AG04449 (cell line): ENCODE data around the gene APOBEC3B.

Source experiments
- CTCF ChIA-PET: fragments of 350-600 bp; formaldehyde crosslinking; extraction: SDS; loops from one replicate; lab custom pipeline; 2021; ENCODE audit warnings: antibody characterized with exemption; lab: Yijun Ruan, JAX
- POLR2A ChIA-PET: fragments of 400-600, 350-600 bp; formaldehyde crosslinking; extraction: SDS; loops from one replicate; lab custom pipeline; 2020; ENCODE audit warnings: antibody characterized with exemption, inconsistent platforms; lab: Yijun Ruan, JAX
- DNase-seq: peaks from one replicate; pipeline ENCODE4 v3.0.0-alpha.2; 2010; ENCODE audit warnings: low read depth, low spot score
- H3K4me3 ChIP-seq: 2 replicates; pipeline ENCODE4 v1.5.1; 2011; ENCODE audit warnings: low read depth, mild to moderate bottlenecking, control low read depth, low read length
- TF ChIP-seq, protein P1 (sequence below): IDR thresholded peaks from one replicate; pipeline ENCODE4 v1.5.1; 2011; ENCODE audit warnings: mild to moderate bottlenecking, moderate library complexity, low read length, control low read depth, inconsistent platforms; ENCODE audit not compliant: insufficient read depth; ENCODE audit errors: missing control alignments

The APOBEC3B gene

GRCh38 chr22:38949889-38950405 is 32.2 kb upstream of the APOBEC3B start:
- CTCF ChIA-PET: interaction anchor here (0.7 kb wide), 1 partner anchor 16 kb away, joined by 3 read pairs; no protein-coding TSS in a partner anchor
- no peak overlapping the region for H3K4me3 ChIP-seq
- TF ChIP-seq, protein P1, sequence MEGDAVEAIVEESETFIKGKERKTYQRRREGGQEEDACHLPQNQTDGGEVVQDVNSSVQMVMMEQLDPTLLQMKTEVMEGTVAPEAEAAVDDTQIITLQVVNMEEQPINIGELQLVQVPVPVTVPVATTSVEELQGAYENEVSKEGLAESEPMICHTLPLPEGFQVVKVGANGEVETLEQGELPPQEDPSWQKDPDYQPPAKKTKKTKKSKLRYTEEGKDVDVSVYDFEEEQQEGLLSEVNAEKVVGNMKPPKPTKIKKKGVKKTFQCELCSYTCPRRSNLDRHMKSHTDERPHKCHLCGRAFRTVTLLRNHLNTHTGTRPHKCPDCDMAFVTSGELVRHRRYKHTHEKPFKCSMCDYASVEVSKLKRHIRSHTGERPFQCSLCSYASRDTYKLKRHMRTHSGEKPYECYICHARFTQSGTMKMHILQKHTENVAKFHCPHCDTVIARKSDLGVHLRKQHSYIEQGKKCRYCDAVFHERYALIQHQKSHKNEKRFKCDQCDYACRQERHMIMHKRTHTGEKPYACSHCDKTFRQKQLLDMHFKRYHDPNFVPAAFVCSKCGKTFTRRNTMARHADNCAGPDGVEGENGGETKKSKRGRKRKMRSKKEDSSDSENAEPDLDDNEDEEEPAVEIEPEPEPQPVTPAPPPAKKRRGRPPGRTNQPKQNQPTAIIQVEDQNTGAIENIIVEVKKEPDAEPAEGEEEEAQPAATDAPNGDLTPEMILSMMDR: no peak
- POLR2A ChIA-PET: no interaction called here
- no peak for DNase-seq

GRCh38 chr22:38950527-38951295 is 31.4 kb upstream of the APOBEC3B start:
- POLR2A ChIA-PET: no interaction called here
- no peak overlapping the region for H3K4me3 ChIP-seq
- no peak for DNase-seq
- CTCF ChIA-PET: interaction anchor here (0.8 to 1.7 kb wide), 3 partner anchors 23 to 81 kb away, joined by 3 to 4 read pairs (median 3); no protein-coding TSS in a partner anchor
- TF ChIP-seq, protein P1: no peak

GRCh38 chr22:38951734-38952133 is 30.4 kb upstream of the APOBEC3B start:
- no peak overlapping the region for H3K4me3 ChIP-seq
- CTCF ChIA-PET: interaction anchor here (0.9 to 2.2 kb wide), 5 partner anchors 9 to 183 kb away, joined by 3 to 5 read pairs (median 4); no protein-coding TSS in a partner anchor
- no peak for DNase-seq
- POLR2A ChIA-PET: no interaction called here
- TF ChIP-seq, protein P1: no peak

DNA sequence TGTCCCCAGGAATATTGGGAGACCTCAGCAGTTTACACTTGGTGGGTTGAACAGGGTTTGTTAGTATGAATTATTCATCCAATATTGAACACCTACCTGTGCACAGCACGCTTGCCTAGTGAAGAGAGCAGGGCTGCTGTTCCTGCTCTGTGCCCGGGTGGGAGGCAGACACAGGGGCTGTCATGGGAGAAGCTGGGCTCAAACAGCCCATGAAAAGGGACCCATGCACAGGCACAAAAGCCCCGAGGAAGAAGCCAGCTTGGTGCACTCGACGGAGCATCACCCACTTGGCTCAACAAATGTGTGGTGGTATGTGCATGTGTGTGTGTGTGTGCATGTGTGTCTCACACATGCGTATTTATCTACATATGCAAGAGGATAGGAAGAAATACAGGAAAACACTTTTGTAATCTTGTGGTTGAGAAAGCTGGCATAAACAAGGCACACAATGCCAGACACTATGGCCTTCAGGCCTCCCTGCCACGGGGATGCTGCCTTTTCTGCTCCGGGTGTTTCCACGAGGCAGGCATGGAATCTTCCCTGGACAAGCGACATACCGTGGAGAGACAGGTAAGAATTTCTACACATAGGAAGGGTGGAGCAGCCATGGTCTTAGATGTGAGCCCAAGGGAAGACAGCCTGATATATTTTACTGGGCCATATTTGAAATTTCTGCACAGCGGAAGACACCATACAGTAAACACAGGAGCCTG is 29.7 kb upstream of the APOBEC3B start:
- CTCF ChIA-PET: interaction anchor here (0.9 to 2.2 kb wide), 4 partner anchors 10 to 184 kb away, joined by 3 to 5 read pairs (median 4); no protein-coding TSS in a partner anchor
- TF ChIP-seq, protein P1: no peak
- no peak for DNase-seq
- H3K4me3 ChIP-seq: no peak overlapping the region
- POLR2A ChIA-PET: no interaction called here

DNA sequence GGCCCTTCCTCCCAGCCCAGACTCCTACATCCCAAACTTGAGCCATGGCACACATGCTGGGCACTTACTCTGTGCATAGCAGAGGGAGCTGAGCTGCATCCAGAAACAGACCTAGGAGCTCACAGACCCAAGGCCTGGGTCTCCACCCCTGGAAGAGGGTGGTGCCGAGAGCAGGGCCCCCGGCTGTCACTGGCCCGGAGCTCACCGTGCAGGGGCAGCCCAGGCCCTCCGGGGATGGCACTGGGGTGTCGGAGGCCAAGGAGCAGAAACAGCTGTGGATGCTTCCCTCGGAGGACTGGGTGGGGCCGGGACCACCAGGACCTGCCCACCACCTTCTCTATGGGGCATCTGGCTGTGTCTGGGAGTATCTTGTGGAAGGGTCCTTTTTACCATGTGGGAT is 29.1 kb upstream of the APOBEC3B start:
- TF ChIP-seq, protein P1: no peak
- no peak for DNase-seq
- POLR2A ChIA-PET: no interaction called here
- H3K4me3 ChIP-seq: no peak overlapping the region
- CTCF ChIA-PET: interaction anchor here (0.7 to 2.2 kb wide), 4 partner anchors 10 to 184 kb away, joined by 3 to 5 read pairs (median 4); no protein-coding TSS in a partner anchor
